Duodenal mucosa (tissue), 2 donors: ENCODE measurements around the gene ACAP3.

Source experiments
- H3K27ac ChIP-seq: one replicate; pipeline ENCODE4 v1.7.0; 2013; ENCODE audit warnings: low read depth, low read length
- H3K27me3 ChIP-seq, 2 donors: one replicate each; pipeline ENCODE4 v1.7.0; 2013; ENCODE audit warnings: low read length in 2 of 2, control low read depth in 1 of 2; ENCODE audit not compliant: insufficient read depth in 2 of 2, control insufficient read depth in 1 of 2
- H3K36me3 ChIP-seq, 2 donors: one replicate each; pipeline ENCODE4 v1.7.0; 2013; ENCODE audit warnings: low read length in 2 of 2, control low read depth in 1 of 2; ENCODE audit not compliant: insufficient read depth in 2 of 2, control insufficient read depth in 1 of 2
- H3K4me1 ChIP-seq, 2 donors: one replicate each; pipeline ENCODE4 v1.7.0; 2013; ENCODE audit warnings: low read length in 2 of 2, control low read depth in 1 of 2; ENCODE audit not compliant: insufficient read depth in 2 of 2, control insufficient read depth in 1 of 2
- H3K4me3 ChIP-seq, 2 donors: one replicate each; pipeline ENCODE4 v1.7.0; 2013; ENCODE audit warnings: low read length in 2 of 2, low read depth in 1 of 2
- H3K9ac ChIP-seq, 2 donors: one replicate each; pipeline ENCODE4 v1.7.0; 2013; ENCODE audit warnings: low read length in 2 of 2, low read depth in 1 of 2
- H3K9me3 ChIP-seq, 2 donors: one replicate each; pipeline ENCODE4 v1.7.0; 2013; ENCODE audit warnings: low read length in 2 of 2, control low read depth in 1 of 2; ENCODE audit not compliant: control insufficient read depth in 1 of 2

ACAP3 gene

DNA sequence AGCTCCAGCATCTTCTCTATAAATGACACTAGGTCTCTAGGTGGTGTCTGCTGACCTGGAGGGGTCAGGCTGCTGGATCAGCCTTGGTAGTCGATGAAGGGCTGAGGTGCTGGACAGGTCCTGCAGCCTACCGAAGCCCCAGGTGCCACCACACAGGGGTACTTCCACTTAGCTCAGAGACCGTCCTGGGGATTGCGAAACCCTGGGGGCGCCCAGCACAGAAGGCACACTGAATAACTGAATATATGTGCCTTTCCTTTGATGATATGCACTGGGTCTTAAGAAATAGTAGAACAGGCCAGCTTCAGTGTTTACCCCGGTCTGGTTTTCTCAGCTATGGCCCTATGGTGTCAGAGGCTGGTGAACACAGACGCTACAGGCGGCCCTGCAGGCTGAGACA, 45.0 kb downstream of the ACAP3 start:
- no peak overlapping the region for H3K9ac ChIP-seq

GRCh38 chr1:1262071-1262470, 45.7 kb downstream of the ACAP3 start:
- no peaks in the 10 kb centered on the region for H3K27me3 ChIP-seq
- H3K4me1 ChIP-seq: peaks cover 0 to 3% of the 10 kb centered on the region in 2 donors
- no peak overlapping the region for H3K4me3 ChIP-seq
- H3K27ac ChIP-seq: no peak overlapping the region
- H3K9me3 ChIP-seq: no peaks in the 10 kb centered on the region
- H3K36me3 ChIP-seq: peaks cover 41 to 68% of the 10 kb centered on the region in 2 donors
- no peak overlapping the region for H3K9ac ChIP-seq

More for the DNA sequence above, 45.0 kb downstream of the ACAP3 start:
- Histone ChIP-seq H3K36me3 (peaks cover 43 to 71% of the 10 kb centered on the region in 2 donors), H3K9me3 (no peaks in the 10 kb centered on the region), H3K4me1 (peaks cover 0 to 3% of the 10 kb centered on the region in 2 donors), H3K27ac (no peak overlapping the region), H3K4me3 (no peak overlapping the region), H3K27me3 (no peaks in the 10 kb centered on the region)

GRCh38 chr1:1260843-1261560, 46.7 kb downstream of the ACAP3 start:
- Histone ChIP-seq H3K9ac (no peak overlapping the region), H3K4me3 (no peak overlapping the region), H3K27me3 (no peaks in the 10 kb centered on the region), H3K36me3 (peaks cover 40 to 72% of the 10 kb centered on the region in 2 donors), H3K27ac (no peak overlapping the region), H3K4me1 (peaks cover 0 to 3% of the 10 kb centered on the region in 2 donors), H3K9me3 (no peaks in the 10 kb centered on the region)

DNA sequence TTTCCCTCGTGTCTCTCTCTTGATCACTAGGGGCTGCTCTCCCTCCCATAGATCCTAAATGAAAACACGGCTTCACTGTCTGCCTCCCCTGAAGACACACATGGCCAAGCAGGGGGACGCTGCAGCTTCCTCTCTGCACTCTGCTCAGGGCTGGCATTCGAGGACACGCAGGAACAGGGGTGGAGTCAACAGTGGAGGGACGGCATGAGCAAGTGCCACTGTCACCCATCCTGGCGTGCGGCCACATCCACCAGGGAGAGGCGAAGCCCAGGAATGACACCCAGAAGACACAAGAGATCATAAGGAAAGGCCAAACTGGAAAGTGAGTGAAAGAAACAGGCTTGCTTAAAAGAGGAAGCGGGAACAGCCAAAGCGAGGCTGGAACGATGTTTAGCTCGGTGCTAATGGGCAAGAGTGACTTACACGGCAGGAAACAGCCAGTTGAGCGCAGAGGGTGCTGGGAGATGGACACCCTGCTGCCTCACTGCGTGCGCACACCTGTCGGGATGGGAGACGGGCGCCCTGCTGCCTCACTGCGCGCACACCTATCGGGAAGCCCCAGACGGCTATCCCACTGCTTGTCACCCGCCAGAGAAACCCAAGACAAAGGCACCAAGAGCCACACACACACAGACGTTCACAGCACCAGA, 47.7 kb downstream of the ACAP3 start:
- Histone ChIP-seq H3K9ac (no peak overlapping the region), H3K27ac (no peak overlapping the region), H3K4me3 (no peak overlapping the region), H3K9me3 (no peaks in the 10 kb centered on the region), H3K36me3 (peaks cover 41 to 76% of the 10 kb centered on the region in 2 donors), H3K27me3 (no peaks in the 10 kb centered on the region), H3K4me1 (peaks cover 0 to 3% of the 10 kb centered on the region in 2 donors)

DNA sequence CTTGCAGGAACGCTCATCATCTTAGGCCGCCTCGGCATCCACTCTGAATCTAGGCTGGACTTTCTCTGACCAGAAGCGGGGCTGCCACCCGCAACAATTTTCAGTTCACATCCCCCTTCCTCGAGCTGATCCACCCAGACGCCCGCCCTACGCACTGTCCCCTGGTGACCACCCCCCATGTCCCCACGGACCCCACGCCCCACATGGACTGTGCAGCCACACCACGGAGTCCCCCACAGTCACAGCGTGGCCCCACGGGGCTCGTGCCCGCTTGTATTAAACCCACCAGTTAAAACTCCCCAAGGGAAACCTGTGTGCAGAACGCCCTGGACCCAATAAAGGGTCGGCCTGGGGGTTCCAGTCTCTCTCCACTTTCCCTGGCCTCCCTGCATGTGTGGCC, 48.2 kb downstream of the ACAP3 start:
- no peak overlapping the region for H3K27ac ChIP-seq
- no peaks in the 10 kb centered on the region for H3K27me3 ChIP-seq
- no peak overlapping the region for H3K9ac ChIP-seq
- H3K9me3 ChIP-seq: no peaks in the 10 kb centered on the region
- H3K36me3 ChIP-seq: peaks cover 40 to 77% of the 10 kb centered on the region in 2 donors
- H3K4me1 ChIP-seq: peaks cover 0 to 3% of the 10 kb centered on the region in 2 donors
- no peak overlapping the region for H3K4me3 ChIP-seq

GRCh38 chr1:1259119-1259488, 48.6 kb downstream of the ACAP3 start:
- H3K27ac ChIP-seq: no peak overlapping the region
- H3K36me3 ChIP-seq: peaks cover 40 to 75% of the 10 kb centered on the region in 2 donors
- peaks cover 0 to 3% of the 10 kb centered on the region in 2 donors for H3K4me1 ChIP-seq
- no peaks in the 10 kb centered on the region for H3K27me3 ChIP-seq
- no peak overlapping the region for H3K4me3 ChIP-seq
- H3K9ac ChIP-seq: no peak overlapping the region
- no peaks in the 10 kb centered on the region for H3K9me3 ChIP-seq

- no peaks in the 10 kb centered on the region for H3K27me3 ChIP-seq
- peaks cover 42 to 75% of the 10 kb centered on the region in 2 donors for H3K36me3 ChIP-seq
- H3K27ac ChIP-seq: no peak overlapping the region
- no peak overlapping the region for H3K9ac ChIP-seq
- no peak overlapping the region for H3K4me3 ChIP-seq
- H3K9me3 ChIP-seq: no peaks in the 10 kb centered on the region
- H3K4me1 ChIP-seq: peaks cover 0 to 3% of the 10 kb centered on the region in 2 donors
These were observed 50.5 kb downstream of the ACAP3 start for GRCh38 chr1:1256956-1257871.

DNA sequence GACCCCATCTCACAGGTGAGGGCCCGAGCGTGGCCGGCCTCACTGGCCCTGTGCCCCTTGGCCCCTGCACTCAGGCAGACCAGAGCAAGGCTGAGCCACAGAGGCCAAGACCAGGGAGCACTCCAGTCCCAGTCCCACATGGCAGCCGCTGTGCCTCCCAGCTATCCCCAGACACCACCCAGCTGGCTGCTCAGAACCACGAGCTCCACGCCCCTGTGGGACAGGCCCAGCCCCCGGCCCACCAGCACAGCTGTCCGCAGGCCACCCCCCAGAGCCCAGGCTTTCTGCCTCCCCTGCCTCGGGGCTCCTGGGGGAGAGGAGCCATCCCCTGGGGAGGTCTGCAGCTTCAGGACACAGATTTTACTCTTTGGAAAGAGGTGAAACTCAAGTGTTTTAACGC, 52.1 kb downstream of the ACAP3 start:
- Histone ChIP-seq H3K9ac (no peak overlapping the region), H3K36me3 (peaks cover 29 to 64% of the 10 kb centered on the region in 2 donors)

GRCh38 chr1:1255078-1255477, 52.7 kb downstream of the ACAP3 start:
- Histone ChIP-seq H3K9ac (no peak overlapping the region), H3K4me3 (no peak overlapping the region), H3K27me3 (no peaks in the 10 kb centered on the region), H3K36me3 (peaks cover 25 to 58% of the 10 kb centered on the region in 2 donors), H3K4me1 (peaks cover 0 to 7% of the 10 kb centered on the region in 2 donors), H3K9me3 (no peaks in the 10 kb centered on the region), H3K27ac (no peak overlapping the region)

More for the DNA sequence above, 52.1 kb downstream of the ACAP3 start:
- Histone ChIP-seq H3K27ac (no peak overlapping the region), H3K27me3 (no peaks in the 10 kb centered on the region), H3K4me1 (peaks cover 0 to 6% of the 10 kb centered on the region in 2 donors), H3K9me3 (no peaks in the 10 kb centered on the region), H3K4me3 (no peak overlapping the region)

- Histone ChIP-seq H3K27me3 (no peaks in the 10 kb centered on the region), H3K9ac (no peak overlapping the region), H3K27ac (no peak overlapping the region), H3K36me3 (peaks cover 23 to 54% of the 10 kb centered on the region in 2 donors), H3K4me3 (no peak overlapping the region), H3K9me3 (no peaks in the 10 kb centered on the region), H3K4me1 (peaks cover 0 to 7% of the 10 kb centered on the region in 2 donors)
These were observed 53.1 kb downstream of the ACAP3 start for GRCh38 chr1:1254667-1254998.
